Heart left ventricle (tissue), 13 donors: ENCODE data around the gene ERC1.

ENCODE experiments used
- POLR2A ChIP-seq, 2 donors: fragments of 450-650 bp; IDR thresholded peaks; one replicate each; pipeline ENCODE4 v1.6.1; 2017; ENCODE audit warnings: antibody characterized with exemption in 2 of 2, mild to moderate bottlenecking in 2 of 2, moderate library complexity in 2 of 2
- TF ChIP-seq, protein P1 (sequence below), 12 donors: fragments of 200-600 bp; sonication (generic) in 4 of 12; IDR thresholded peaks; one replicate each; pipeline versions ENCODE4 v1.5.0 to v1.8.0; 2018 to 2022; ENCODE audit warnings: antibody characterized with exemption in 12 of 12, mild to moderate bottlenecking in 5 of 12
- donor health status: ischemic (EF 13 %, LVEDD 7.1; RV severe dilation, severe dysfunction).
- donor health status: DM: no; HTN: yes; CAD: no.
- donor health status: DM: no; HTN: no; CAD: no.
- donor health status: ischemic (EF 25% LVEDD 6.9; RV normal size, moderate dysfunction).
- donor health status: ischemic (EF 25% LVEDD 5.7; RV mildly dilated, moderate dysfunction).
- donor health status: ischemic (EF 35%, LVEDD 5.7; RV mildly dilated, moderate dysfunction).
- donor health status: nonischemic (EF 11% LVEDD 7.7; RV severe dilation, severe dysfunction).
- donor health status: DM: yes; HTN: yes; CAD: no.
- donor health status: PGD.
- donor health status: ischemic (EF 29% LVEDD 5.4; RV normal size, mild dysfunction).
- donor health status: nonischemic (EF 23%, LVEDD 6.1; RV moderate dilation, normal function).

DNA sequence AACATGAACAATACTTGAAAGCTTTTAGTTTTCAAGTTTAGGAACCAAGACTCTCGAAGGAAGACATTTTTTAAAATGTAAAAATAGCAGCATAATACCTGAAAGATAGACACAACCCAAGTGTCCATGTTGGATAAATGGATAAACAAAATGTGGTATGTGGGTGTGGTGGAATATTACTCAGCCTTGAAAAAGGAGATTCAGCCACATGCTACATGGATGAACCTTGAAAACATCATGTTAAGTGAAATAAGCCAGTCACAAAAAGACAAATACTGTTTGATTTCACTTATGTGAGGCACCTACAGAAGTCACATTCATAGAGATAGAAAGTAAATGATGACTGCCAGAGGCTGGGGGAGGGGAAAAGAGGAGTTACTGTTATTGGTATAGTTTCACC, 374.7 kb downstream of the ERC1 start:
- TF ChIP-seq, protein P1, sequence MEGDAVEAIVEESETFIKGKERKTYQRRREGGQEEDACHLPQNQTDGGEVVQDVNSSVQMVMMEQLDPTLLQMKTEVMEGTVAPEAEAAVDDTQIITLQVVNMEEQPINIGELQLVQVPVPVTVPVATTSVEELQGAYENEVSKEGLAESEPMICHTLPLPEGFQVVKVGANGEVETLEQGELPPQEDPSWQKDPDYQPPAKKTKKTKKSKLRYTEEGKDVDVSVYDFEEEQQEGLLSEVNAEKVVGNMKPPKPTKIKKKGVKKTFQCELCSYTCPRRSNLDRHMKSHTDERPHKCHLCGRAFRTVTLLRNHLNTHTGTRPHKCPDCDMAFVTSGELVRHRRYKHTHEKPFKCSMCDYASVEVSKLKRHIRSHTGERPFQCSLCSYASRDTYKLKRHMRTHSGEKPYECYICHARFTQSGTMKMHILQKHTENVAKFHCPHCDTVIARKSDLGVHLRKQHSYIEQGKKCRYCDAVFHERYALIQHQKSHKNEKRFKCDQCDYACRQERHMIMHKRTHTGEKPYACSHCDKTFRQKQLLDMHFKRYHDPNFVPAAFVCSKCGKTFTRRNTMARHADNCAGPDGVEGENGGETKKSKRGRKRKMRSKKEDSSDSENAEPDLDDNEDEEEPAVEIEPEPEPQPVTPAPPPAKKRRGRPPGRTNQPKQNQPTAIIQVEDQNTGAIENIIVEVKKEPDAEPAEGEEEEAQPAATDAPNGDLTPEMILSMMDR (IDR thresholded peaks at IDR 0.05): no peak
- TF ChIP-seq POLR2A (IDR thresholded peaks at IDR 0.05): no peak
